ENCODE measurements around the gene CHST11. TPM values are rescaled to one million over a fixed set of nuclear protein-coding genes. Genes with fewer than 3 reads are reported as not detected.

Gene CHST11
- total RNA-seq, 1 donor from 2014 or later = 11.4 TPM

GRCh38 chr12:104503191-104503590 is 46.4 kb downstream of the CHST11 start:
- Mint-ChIP-seq H3K27ac (no peak overlapping the region), H3K9me3 (ENCODE audit: low read depth) (no peaks in the 10 kb centered on the region), H3K36me3 (ENCODE audit: insufficient read depth) (no peaks in the 10 kb centered on the region), H3K4me3 (ENCODE audit: low read depth) (no peak overlapping the region), H3K4me1 (ENCODE audit: low read depth) (peaks cover 15% of the 10 kb centered on the region), H3K27me3 (peaks cover 5% of the 10 kb centered on the region)
- TF ChIP-seq, protein P1, sequence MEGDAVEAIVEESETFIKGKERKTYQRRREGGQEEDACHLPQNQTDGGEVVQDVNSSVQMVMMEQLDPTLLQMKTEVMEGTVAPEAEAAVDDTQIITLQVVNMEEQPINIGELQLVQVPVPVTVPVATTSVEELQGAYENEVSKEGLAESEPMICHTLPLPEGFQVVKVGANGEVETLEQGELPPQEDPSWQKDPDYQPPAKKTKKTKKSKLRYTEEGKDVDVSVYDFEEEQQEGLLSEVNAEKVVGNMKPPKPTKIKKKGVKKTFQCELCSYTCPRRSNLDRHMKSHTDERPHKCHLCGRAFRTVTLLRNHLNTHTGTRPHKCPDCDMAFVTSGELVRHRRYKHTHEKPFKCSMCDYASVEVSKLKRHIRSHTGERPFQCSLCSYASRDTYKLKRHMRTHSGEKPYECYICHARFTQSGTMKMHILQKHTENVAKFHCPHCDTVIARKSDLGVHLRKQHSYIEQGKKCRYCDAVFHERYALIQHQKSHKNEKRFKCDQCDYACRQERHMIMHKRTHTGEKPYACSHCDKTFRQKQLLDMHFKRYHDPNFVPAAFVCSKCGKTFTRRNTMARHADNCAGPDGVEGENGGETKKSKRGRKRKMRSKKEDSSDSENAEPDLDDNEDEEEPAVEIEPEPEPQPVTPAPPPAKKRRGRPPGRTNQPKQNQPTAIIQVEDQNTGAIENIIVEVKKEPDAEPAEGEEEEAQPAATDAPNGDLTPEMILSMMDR (IDR thresholded peaks at IDR 0.05; ENCODE audit: unreplicated experiment) = no peak
- DNase-seq (ENCODE audit: low spot score, unreplicated experiment) = no peak

DNA sequence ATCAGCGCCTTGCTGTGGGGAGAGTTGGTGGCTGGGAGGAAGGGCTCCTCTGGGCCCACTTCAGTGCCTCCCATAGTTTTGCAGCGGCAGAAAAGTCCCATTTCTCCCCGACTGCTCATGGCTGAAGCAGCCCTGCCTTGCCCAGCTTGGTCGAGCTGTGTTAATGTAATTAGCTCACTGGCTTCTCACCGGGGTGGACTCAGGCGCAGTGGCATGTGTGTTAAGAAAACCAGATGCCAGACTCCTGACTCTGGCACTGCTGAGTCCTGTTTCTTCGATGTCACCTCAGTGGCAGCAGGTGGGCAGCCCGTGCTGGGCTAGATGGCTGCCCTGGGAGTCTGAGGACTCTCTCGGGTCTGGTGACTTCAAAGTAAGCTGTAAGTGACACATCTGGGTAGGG is 47.4 kb downstream of the CHST11 start:
- Mint-ChIP-seq H3K9me3 (ENCODE audit: low read depth) (no peaks in the 10 kb centered on the region), H3K27ac (no peak overlapping the region), H3K4me3 (ENCODE audit: low read depth) (no peak overlapping the region), H3K27me3 (peaks cover 5% of the 10 kb centered on the region), H3K4me1 (ENCODE audit: low read depth) (peaks cover 15% of the 10 kb centered on the region), H3K36me3 (ENCODE audit: insufficient read depth) (peaks cover 3% of the 10 kb centered on the region)
- no peak for DNase-seq (ENCODE audit: low spot score, unreplicated experiment)
- TF ChIP-seq, protein P1 (IDR thresholded peaks at IDR 0.05; ENCODE audit: unreplicated experiment) = no peak

GRCh38 chr12:104505095-104505818 is 48.5 kb downstream of the CHST11 start:
- Mint-ChIP-seq H3K27ac (no peak overlapping the region), H3K36me3 (ENCODE audit: insufficient read depth) (peaks cover 3% of the 10 kb centered on the region), H3K27me3 (peaks cover 5% of the 10 kb centered on the region), H3K4me3 (ENCODE audit: low read depth) (no peak overlapping the region), H3K4me1 (ENCODE audit: low read depth) (peaks cover 20% of the 10 kb centered on the region), H3K9me3 (ENCODE audit: low read depth) (no peaks in the 10 kb centered on the region)
- DNase-seq (ENCODE audit: low spot score, unreplicated experiment) = no peak
- TF ChIP-seq, protein P1 (IDR thresholded peaks at IDR 0.05; ENCODE audit: unreplicated experiment) = no peak

DNA sequence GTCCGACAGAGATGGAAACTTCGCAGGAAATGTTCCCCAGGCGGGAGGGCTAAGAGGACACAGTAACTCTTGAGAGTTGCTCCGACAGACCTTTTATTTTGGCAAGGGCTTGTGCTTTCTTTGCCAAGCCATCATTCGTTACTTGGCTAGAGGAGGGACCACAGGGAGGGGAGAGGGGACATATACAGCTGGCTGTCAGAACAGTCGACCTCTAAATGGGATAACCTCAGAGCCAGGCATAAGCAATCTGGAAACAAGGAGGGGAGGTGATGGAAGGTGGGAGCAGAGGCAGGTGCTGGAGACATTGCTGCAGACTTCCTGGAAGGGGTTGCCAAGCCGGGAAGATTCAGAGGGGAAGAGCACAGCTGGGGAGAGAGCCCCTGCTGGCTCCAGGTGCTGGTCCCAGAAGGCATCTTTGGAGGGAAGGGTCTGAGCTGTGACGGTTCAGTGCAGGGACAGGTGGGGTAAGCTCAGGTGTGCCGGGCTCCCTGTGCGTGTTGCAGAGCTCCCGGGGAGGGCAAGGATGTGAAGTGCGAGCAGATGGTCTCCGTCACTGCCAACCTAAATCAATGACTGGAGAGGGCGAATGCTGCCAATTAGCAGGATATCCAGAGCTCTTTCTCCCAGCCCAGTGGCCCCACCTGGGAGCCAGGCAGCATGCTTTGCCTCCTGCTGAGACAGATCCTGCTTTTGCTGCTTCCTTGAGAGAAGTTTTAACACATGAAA is 50.1 kb downstream of the CHST11 start:
- peaks cover 3% of the 10 kb centered on the region for H3K36me3 Mint-ChIP-seq (ENCODE audit: insufficient read depth)
- H3K27ac Mint-ChIP-seq = no peak overlapping the region
- H3K4me1 Mint-ChIP-seq (ENCODE audit: low read depth) = peaks cover 25% of the 10 kb centered on the region
- H3K9me3 Mint-ChIP-seq (ENCODE audit: low read depth) = no peaks in the 10 kb centered on the region
- TF ChIP-seq, protein P1 (IDR thresholded peaks at IDR 0.05; ENCODE audit: unreplicated experiment) = no peak
- no peak for DNase-seq (ENCODE audit: low spot score, unreplicated experiment)
- peaks cover 5% of the 10 kb centered on the region for H3K27me3 Mint-ChIP-seq
- no peak overlapping the region for H3K4me3 Mint-ChIP-seq (ENCODE audit: low read depth)

GRCh38 chr12:104507672-104508071 is 50.9 kb downstream of the CHST11 start:
- peaks cover 25% of the 10 kb centered on the region for H3K4me1 Mint-ChIP-seq (ENCODE audit: low read depth)
- no peak overlapping the region for H3K4me3 Mint-ChIP-seq (ENCODE audit: low read depth)
- DNase-seq (ENCODE audit: low spot score, unreplicated experiment) = no peak
- H3K36me3 Mint-ChIP-seq (ENCODE audit: insufficient read depth) = peaks cover 3% of the 10 kb centered on the region
- TF ChIP-seq, protein P1 (IDR thresholded peaks at IDR 0.05; ENCODE audit: unreplicated experiment) = no peak
- H3K9me3 Mint-ChIP-seq (ENCODE audit: low read depth) = no peaks in the 10 kb centered on the region
- H3K27me3 Mint-ChIP-seq = peaks cover 5% of the 10 kb centered on the region
- H3K27ac Mint-ChIP-seq = no peak overlapping the region
